Upper lobe of left lung (tissue), 4 donors: ENCODE data around the gene SAMD11.

Source experiments
- CTCF ChIP-seq, 6 experiments: fragments of 450-650 bp in 4 of 6; fragments of 200-600 bp in 2 of 6; sonication (generic) in 2 of 6; IDR thresholded peaks; one replicate each; pipeline ENCODE4 v1.5.1; 2016 to 2019; ENCODE audit warnings: antibody characterized with exemption in 6 of 6
- EP300 ChIP-seq, 4 donors: sonication (generic); formaldehyde crosslinking; IDR thresholded peaks; one replicate each; pipeline ENCODE4 v1.5.1; 2017; ENCODE audit warnings: antibody characterized with exemption in 4 of 4, control low read depth in 2 of 4

GRCh38 chr1:960363-961131 is 36.8 kb downstream of the SAMD11 start, which contains the start of gene KLHL17:
- TF ChIP-seq CTCF (IDR thresholded peaks at IDR 0.05) (peak in 1 of 6 experiments; percentile 16), EP300 (IDR thresholded peaks at IDR 0.05) (no peak)
